ENCODE results near the gene FBXO40.

GRCh38 chr3:121677141-121677540 lies 84.0 kb downstream of the FBXO40 start:
- TF ChIP-seq CTCF (IDR thresholded peaks at IDR 0.05; ENCODE audit: low read depth, low read length, poor library complexity, severe bottlenecking) (no peak), EZH2phosphoT487 (IDR thresholded peaks at IDR 0.05; ENCODE audit: borderline replicate concordance, low read length) (no peak)
